ENCODE data around the gene GAGE10. TPM values are rescaled to one million over a fixed set of nuclear protein-coding genes. Genes with fewer than 3 reads are reported as not detected.

The GAGE10 gene
- total and polyA plus RNA-seq, 11 donors, result not detected

DNA sequence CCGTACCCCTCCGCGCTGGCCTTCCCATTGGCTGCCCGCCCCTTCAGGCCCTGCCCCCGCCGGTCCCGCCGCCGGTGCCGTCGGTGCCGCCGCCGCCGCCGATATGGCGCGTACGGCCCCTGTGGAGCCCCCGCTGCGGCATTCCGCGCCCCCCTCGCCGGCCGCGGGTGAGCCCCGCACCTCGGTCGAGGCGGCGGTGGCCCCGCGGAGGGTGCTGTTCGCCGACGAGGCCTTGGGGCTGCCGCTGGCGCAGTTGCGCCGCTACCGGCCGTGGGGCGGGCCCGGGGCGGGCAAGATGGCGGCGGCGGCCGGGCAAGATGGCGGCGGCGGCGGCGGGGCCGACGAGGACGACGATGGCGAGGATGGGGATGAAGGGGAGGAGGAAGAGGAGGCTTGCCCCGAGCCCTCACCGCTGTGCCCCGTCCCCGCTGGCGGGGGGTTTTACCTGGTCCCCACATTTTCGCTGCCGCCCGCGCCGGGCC, 33.6 kb upstream of the GAGE10 start, which contains the start of gene PPP1R3F:
Gene PPP1R3F (plus strand): TSS at position 27 of the 482 bp plus-strand sequence. CDS start 77 bp downstream, at position 104.
- ATAC-seq, result peak in 2 of 4 donors; percentile 4 to 21
- peaks cover 0 to 6% (median 0%) of the 10 kb centered on the region in 9 donors for H3K27me3 ChIP-seq
- WGBS, 4 donors, result 0 to 49% (median 22%) methylated on average over 58 to 70 of the region's 70 CpGs
- TF ChIP-seq, protein P1, sequence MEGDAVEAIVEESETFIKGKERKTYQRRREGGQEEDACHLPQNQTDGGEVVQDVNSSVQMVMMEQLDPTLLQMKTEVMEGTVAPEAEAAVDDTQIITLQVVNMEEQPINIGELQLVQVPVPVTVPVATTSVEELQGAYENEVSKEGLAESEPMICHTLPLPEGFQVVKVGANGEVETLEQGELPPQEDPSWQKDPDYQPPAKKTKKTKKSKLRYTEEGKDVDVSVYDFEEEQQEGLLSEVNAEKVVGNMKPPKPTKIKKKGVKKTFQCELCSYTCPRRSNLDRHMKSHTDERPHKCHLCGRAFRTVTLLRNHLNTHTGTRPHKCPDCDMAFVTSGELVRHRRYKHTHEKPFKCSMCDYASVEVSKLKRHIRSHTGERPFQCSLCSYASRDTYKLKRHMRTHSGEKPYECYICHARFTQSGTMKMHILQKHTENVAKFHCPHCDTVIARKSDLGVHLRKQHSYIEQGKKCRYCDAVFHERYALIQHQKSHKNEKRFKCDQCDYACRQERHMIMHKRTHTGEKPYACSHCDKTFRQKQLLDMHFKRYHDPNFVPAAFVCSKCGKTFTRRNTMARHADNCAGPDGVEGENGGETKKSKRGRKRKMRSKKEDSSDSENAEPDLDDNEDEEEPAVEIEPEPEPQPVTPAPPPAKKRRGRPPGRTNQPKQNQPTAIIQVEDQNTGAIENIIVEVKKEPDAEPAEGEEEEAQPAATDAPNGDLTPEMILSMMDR (IDR thresholded peaks at IDR 0.05), result no peak
- peak in 1 of 2 donors; percentile 52 for TF ChIP-seq POLR2A (IDR thresholded peaks at IDR 0.05)
- no peaks in the 10 kb centered on the region for H3K9me3 ChIP-seq
- peak within 1 kb of the TSS; percentile 34 to 93 (median 74) for H3K4me3 ChIP-seq
- peaks cover 0 to 34% (median 17%) of the 10 kb centered on the region in 12 donors for H3K4me1 ChIP-seq
- H3K36me3 ChIP-seq, result no peaks in the 10 kb centered on the region
- DNase-seq, result no peak
- intact Hi-C loops (cut with DNase I), result loop anchor here in 5 of 10 donors (5.0 to 10.0 kb wide), 4 partner anchors 65 to 78 kb away; partner anchors contain the start of gene SYP (in 1 of the 5)
- peak within 1 kb of the TSS; percentile 85 to 98 (median 90) for H3K27ac ChIP-seq

DNA sequence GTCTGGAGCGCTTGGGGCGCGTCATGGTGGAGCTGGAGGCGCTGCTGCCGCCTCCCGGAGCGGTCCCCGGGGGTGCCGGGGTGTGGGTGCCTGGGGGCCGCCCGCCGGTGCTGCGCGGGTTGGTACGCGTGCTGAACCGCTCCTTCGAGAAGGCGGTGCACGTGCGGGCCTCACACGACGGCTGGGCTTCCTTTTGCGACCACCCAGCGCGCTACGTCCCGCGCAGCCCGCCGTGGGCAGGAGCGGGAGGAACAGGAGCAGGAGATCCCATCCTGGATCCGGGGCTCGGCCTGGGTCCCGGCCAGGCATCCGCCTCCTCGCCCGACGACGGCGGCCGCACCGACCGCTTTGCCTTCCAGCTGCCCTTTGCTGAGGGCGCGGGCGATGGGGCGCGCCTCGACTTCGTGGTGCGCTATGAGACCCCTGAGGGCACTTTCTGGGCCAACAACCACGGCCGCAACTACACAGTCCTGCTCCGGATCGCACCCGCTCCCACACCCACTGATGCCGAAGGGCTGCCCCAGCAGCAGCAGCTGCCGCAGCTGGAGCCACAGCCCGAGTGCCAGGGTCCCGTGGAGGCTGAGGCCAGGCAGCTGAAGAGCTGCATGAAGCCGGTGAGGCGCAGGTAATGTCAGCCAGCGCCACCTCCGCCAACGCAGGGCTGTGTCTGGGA, 33.1 kb upstream of the GAGE10 start:
- Histone ChIP-seq H3K4me3 (peak overlapping the region; percentile 34 to 93 (median 74)), H3K4me1 (peaks cover 0 to 34% (median 17%) of the 10 kb centered on the region in 12 donors), H3K36me3 (no peaks in the 10 kb centered on the region), H3K27ac (peak overlapping the region; percentile 85 to 98 (median 90)), H3K27me3 (peaks cover 0 to 6% (median 0%) of the 10 kb centered on the region in 9 donors), H3K9me3 (no peaks in the 10 kb centered on the region)
- intact Hi-C loops (cut with DNase I), result loop anchor here in 2 of 10 donors (5.0 to 10.0 kb wide), 2 partner anchors 73 to 76 kb away; no protein-coding TSS in a partner anchor
- peak in 1 of 5 donors; percentile 18 for DNase-seq
- no peak for TF ChIP-seq POLR2A (IDR thresholded peaks at IDR 0.05)
- TF ChIP-seq, protein P1 (IDR thresholded peaks at IDR 0.05), result no peak
- WGBS, 4 donors, result 40 to 84% (median 59%) methylated on average over 17 to 66 of the region's 66 CpGs
- ATAC-seq, result no peak

DNA sequence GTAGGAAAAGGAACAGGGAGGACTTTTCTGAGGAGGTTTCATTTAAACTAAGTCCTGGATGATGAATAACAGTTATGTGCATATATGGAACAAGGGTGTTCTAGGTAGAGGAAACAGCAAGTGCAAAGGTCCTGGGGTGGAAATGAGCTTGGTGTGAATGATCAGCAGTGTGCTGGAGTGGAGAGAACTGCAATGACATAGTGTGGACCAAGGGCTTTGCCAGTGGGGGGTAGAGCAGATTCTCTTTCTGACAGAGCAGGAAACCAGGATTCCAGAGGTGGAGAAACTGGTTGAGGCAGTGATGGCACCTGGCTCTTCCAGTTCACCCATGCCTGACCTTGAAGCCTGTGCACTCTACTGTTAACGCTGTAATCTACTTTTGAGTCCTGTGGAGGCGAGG, 32.1 kb upstream of the GAGE10 start:
- Histone ChIP-seq H3K4me3 (peak overlapping the region in 3 of 12 donors; percentile 12 to 93 (median 18)), H3K27me3 (peaks cover 0 to 9% (median 0%) of the 10 kb centered on the region in 9 donors), H3K27ac (no peak overlapping the region), H3K36me3 (no peaks in the 10 kb centered on the region), H3K4me1 (peaks cover 0 to 34% (median 17%) of the 10 kb centered on the region in 12 donors), H3K9me3 (no peaks in the 10 kb centered on the region)
- no peak for TF ChIP-seq POLR2A (IDR thresholded peaks at IDR 0.05)
- TF ChIP-seq, protein P1 (IDR thresholded peaks at IDR 0.05), result no peak
- WGBS, 4 donors, result 55 to 75% (median 65%) methylated on average over 2 of the region's 2 CpGs
- ATAC-seq (no peak), DNase-seq (no peak)
- intact Hi-C loops (cut with DNase I), result loop anchor here in 2 of 10 donors (5.0 to 10.0 kb wide), 2 partner anchors 74 to 77 kb away; no protein-coding TSS in a partner anchor

DNA sequence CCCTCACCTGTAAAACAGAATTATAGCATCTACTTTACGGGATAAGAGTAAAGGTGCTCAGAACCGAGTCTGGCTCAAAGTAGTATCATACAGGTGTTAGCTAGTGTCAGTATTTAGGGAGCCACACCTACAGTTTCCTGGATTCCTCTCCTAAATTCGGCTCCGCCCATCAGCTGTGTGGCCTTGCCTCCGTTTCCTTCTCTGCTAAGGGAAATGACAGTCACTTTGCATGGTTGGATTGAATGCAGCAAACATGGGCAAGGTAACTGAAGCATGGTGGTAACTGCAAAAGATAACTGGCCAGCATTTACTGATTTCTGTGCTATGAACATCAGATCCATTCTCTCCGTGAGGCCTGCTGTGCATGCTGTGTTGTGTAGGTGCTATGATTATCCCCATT, 31.0 kb upstream of the GAGE10 start:
- ATAC-seq (no peak), DNase-seq (no peak)
- peak overlapping the region in 1 of 12 donors; percentile 6 for H3K27ac ChIP-seq
- no peaks in the 10 kb centered on the region for H3K9me3 ChIP-seq
- WGBS, 4 donors, result 47 to 65% (median 54%) methylated on average over 6 of the region's 6 CpGs
- peaks cover 0 to 40% (median 20%) of the 10 kb centered on the region in 12 donors for H3K4me1 ChIP-seq
- H3K36me3 ChIP-seq, result no peaks in the 10 kb centered on the region
- H3K27me3 ChIP-seq, result peaks cover 0 to 16% (median 0%) of the 10 kb centered on the region in 9 donors
- TF ChIP-seq POLR2A (IDR thresholded peaks at IDR 0.05), result no peak
- TF ChIP-seq, protein P1 (IDR thresholded peaks at IDR 0.05), result no peak
- peak overlapping the region in 1 of 12 donors; percentile 15 for H3K4me3 ChIP-seq
- intact Hi-C loops (cut with DNase I), result loop anchor here in 2 of 10 donors (5.0 to 10.0 kb wide), 2 partner anchors 75 to 78 kb away; no protein-coding TSS in a partner anchor

All from heart left ventricle (tissue), 16 donors.